Prostate gland (tissue), 2 donors: Measurements from ENCODE around the gene LPP.

Experiments
- CTCF ChIP-seq, 4 experiments: fragments of 200-600 bp in 2 of 4; fragments of 450-650 bp in 2 of 4; sonication (generic) in 2 of 4; IDR thresholded peaks; 1 replicate in 3 of 4; 2 replicates in 1 of 4; pipeline ENCODE4 v1.5.1; 2016 to 2019; ENCODE audit warnings: antibody characterized with exemption in 4 of 4, mild to moderate bottlenecking in 2 of 4, moderate library complexity in 2 of 4
- POLR2A ChIP-seq: fragments of 450-650 bp; IDR thresholded peaks from one replicate; pipeline ENCODE4 v1.6.1; 2016; ENCODE audit warnings: antibody characterized with exemption, mild to moderate bottlenecking
- POLR2AphosphoS5 ChIP-seq: sonication (generic); formaldehyde crosslinking; IDR thresholded peaks from one replicate; pipeline ENCODE4 v1.6.1; 2017; ENCODE audit warnings: antibody characterized with exemption

DNA sequence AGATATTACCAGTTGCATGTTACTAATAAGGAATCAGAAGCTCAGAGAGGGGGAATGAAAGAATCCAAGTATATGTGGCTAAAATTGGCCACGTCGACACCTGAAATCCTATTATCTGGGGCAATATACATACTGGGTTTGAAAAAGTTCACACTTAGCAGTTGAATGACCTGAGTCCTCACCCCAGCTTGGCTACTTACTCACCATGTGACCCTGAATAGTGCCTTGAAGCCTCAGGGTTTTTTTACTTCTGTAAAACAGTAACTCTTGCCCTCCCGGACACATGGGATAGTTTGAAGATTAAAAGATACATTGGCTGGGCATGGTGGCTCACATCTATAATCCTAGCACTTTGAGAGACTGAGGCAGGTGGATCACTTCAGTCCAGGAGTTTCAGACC lies 675.6 kb downstream of the LPP start:
- no peak for TF ChIP-seq CTCF (IDR thresholded peaks at IDR 0.05)
- no peak for TF ChIP-seq POLR2AphosphoS5
- no peak for TF ChIP-seq POLR2A
